ENCODE data around the gene EXOC4. TPM values are rescaled to one million over a fixed set of nuclear protein-coding genes. Genes with fewer than 3 reads are reported as not detected.

The EXOC4 gene
- total RNA-seq, 4 donors from 2014 or later = 52.4 to 82.2 (median 67.0) TPM

- TF ChIP-seq CTCF (IDR thresholded peaks at IDR 0.05) = no peak
- no peak for TF ChIP-seq POLR2A (IDR thresholded peaks at IDR 0.05)
- no peak overlapping the region for H3K4me3 ChIP-seq (ENCODE audit: low read depth, poor library complexity, severe bottlenecking)
Observed at GRCh38 chr7:133807624-133808492, 555.0 kb downstream of the EXOC4 start.

GRCh38 chr7:133808493-133808866 lies 555.6 kb downstream of the EXOC4 start:
- WGBS, 2 donors = 96 to 97% methylated on average over 2 of the region's 2 CpGs
- intact Hi-C loops (cut with DNase I; ENCODE audit: low total_unique reads) = no loop called here
- TF ChIP-seq POLR2A (IDR thresholded peaks at IDR 0.05) = no peak
- no peak for TF ChIP-seq CTCF (IDR thresholded peaks at IDR 0.05)
- DNase-seq (ENCODE audit: low spot score in 2 of 2) = no peak
- no peak overlapping the region for H3K4me3 ChIP-seq (ENCODE audit: low read depth, poor library complexity, severe bottlenecking)

More at GRCh38 chr7:133807624-133808492, 555.0 kb downstream of the EXOC4 start:
- intact Hi-C loops (cut with DNase I; ENCODE audit: low total_unique reads) = no loop called here
- WGBS, 2 donors = 68 to 80% methylated on average over 7 of the region's 7 CpGs
- no peak for DNase-seq (ENCODE audit: low spot score in 2 of 2)

GRCh38 chr7:133812877-133813276 lies 560.0 kb downstream of the EXOC4 start:
- no peak for DNase-seq (ENCODE audit: low spot score in 2 of 2)
- TF ChIP-seq CTCF (IDR thresholded peaks at IDR 0.05) = no peak
- no peak for TF ChIP-seq POLR2A (IDR thresholded peaks at IDR 0.05)
- intact Hi-C loops (cut with DNase I; ENCODE audit: low total_unique reads) = no loop called here
- WGBS, 2 donors = 92 to 95% methylated on average over 6 of the region's 6 CpGs
- H3K4me3 ChIP-seq (ENCODE audit: low read depth, poor library complexity, severe bottlenecking) = no peak overlapping the region

DNA sequence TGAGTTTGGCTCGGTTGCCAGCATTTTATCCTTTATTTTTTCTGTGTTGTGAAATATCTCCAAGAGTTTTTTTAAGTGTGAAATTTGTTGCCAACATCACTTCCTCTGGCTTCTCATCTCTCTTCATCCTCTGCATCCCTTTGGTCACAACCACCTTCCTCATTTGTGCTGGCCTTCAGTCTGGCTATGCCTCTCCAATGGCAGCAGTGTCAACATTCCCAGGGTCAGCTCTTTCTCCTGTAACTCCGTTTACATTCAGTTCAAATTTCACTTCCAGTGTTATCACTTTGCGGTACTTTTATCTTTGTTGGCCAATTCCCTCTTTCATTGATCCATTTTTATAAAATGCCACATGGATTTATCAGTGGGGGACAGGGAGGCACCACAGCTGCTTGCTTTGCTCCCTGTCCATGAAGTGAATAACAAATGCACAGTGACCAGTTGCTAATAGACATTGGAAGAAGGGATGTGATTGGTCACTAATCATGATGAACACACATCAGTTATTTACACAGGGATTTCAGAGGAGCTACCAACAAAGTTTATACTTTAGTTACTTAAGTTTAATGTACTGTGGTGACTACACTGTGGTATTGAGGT lies 562.8 kb downstream of the EXOC4 start:
- no peak for DNase-seq (ENCODE audit: low spot score in 2 of 2)
- no peak for TF ChIP-seq POLR2A (IDR thresholded peaks at IDR 0.05)
- no peak overlapping the region for H3K4me3 ChIP-seq (ENCODE audit: low read depth, poor library complexity, severe bottlenecking)
- intact Hi-C loops (cut with DNase I; ENCODE audit: low total_unique reads) = no loop called here
- WGBS, 2 donors = 93 to 97% methylated on average over 3 of the region's 3 CpGs

- TF ChIP-seq POLR2A (IDR thresholded peaks at IDR 0.05) (no peak), CTCF (IDR thresholded peaks at IDR 0.05) (no peak)
- 94 to 95% methylated on average over 3 of the region's 3 CpGs for WGBS, 2 donors
- intact Hi-C loops (cut with DNase I; ENCODE audit: low total_unique reads) = no loop called here
- H3K4me3 ChIP-seq (ENCODE audit: low read depth, poor library complexity, severe bottlenecking) = no peak overlapping the region
- DNase-seq (ENCODE audit: low spot score in 2 of 2) = no peak
Observed at GRCh38 chr7:133819695-133820094, 566.8 kb downstream of the EXOC4 start.

DNA sequence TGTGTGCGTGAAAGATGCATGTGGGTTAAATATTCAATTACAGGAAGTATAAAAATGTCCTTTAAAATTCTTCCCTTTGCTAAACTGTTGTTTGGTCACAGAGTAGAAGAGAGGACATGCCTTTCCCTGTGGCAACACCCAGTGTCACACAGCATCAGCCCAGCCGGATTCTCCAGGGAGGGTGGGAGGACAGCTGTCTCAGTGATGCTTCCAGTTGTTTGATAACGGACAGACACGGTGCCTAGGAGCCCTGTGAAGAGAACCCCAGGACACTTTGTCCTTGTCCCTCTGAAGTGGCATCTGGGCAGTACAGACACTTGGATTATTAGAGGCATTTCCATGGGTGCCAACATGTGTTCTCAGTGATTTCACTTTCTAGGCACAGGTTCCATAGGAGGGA lies 567.7 kb downstream of the EXOC4 start:
- no peak for TF ChIP-seq POLR2A (IDR thresholded peaks at IDR 0.05)
- no peak for TF ChIP-seq CTCF (IDR thresholded peaks at IDR 0.05)
- intact Hi-C loops (cut with DNase I; ENCODE audit: low total_unique reads) = no loop called here
- DNase-seq (ENCODE audit: low spot score in 2 of 2) = no peak
- WGBS, 2 donors = 72 to 80% methylated on average over 4 of the region's 4 CpGs
- H3K4me3 ChIP-seq (ENCODE audit: low read depth, poor library complexity, severe bottlenecking) = no peak overlapping the region

All from lower leg skin (tissue), 4 donors.